CD8-positive, alpha-beta memory T cell (primary cell): ENCODE results near the gene AOAH. TPM values are rescaled to one million over a fixed set of nuclear protein-coding genes. Genes with fewer than 3 reads are reported as not detected.

Source experiments
- CTCF ChIA-PET: fragments of 350-600 bp; sonication (Branson Sonifier 250); formaldehyde crosslinking; loops from one replicate; lab custom pipeline; 2021; ENCODE audit warnings: antibody characterized with exemption; lab: Charles Lee
- POLR2A ChIA-PET: fragments of 350-600 bp; sonication (Branson Sonifier 250); formaldehyde crosslinking; loops from one replicate; lab custom pipeline; 2021; ENCODE audit warnings: antibody characterized with exemption; lab: Charles Lee
- DNase-seq, 5 donors: peaks; one replicate each; pipeline versions ENCODE4 v3.0.0 to v3.0.0-alpha.2; 2020 to 2022; ENCODE audit warnings: mixed read lengths in 1 of 5
- H3K27ac ChIP-seq: one replicate; pipeline ENCODE4 v1.7.0; 2013; ENCODE audit warnings: low read depth, mild to moderate bottlenecking, low read length, moderate library complexity
- H3K27me3 ChIP-seq: 2 replicates; pipeline ENCODE4 v1.7.0; 2013; ENCODE audit warnings: low read length, mild to moderate bottlenecking; ENCODE audit not compliant: insufficient read depth, poor library complexity, severe bottlenecking
- H3K36me3 ChIP-seq: 2 replicates; pipeline ENCODE4 v1.7.0; 2013; ENCODE audit warnings: mild to moderate bottlenecking, low read length, moderate library complexity; ENCODE audit not compliant: insufficient read depth
- H3K4me1 ChIP-seq: 2 replicates; pipeline ENCODE4 v1.7.0; 2013; ENCODE audit warnings: mild to moderate bottlenecking, low read length, moderate library complexity; ENCODE audit not compliant: insufficient read depth
- H3K4me3 ChIP-seq: 2 replicates; pipeline ENCODE4 v1.7.0; 2013; ENCODE audit warnings: mild to moderate bottlenecking, low read length
- H3K9me3 ChIP-seq: 2 replicates; pipeline ENCODE4 v1.7.0; 2013; ENCODE audit warnings: mild to moderate bottlenecking, low read length
- H3K27ac Mint-ChIP-seq, 8 donors: one replicate each; pipeline ENCODE4 v1.8.0; 2020 to 2021; ENCODE audit warnings: mixed read lengths in 8 of 8, mild to moderate bottlenecking in 6 of 8, inconsistent platforms in 3 of 8, moderate library complexity in 3 of 8
- H3K27me3 Mint-ChIP-seq, 2 donors: one replicate each; pipeline ENCODE4 v1.8.0; 2020 to 2021; ENCODE audit warnings: mixed read lengths in 2 of 2, mild to moderate bottlenecking in 1 of 2, moderate library complexity in 1 of 2
- H3K36me3 Mint-ChIP-seq, 3 donors: one replicate each; pipeline ENCODE4 v1.8.0; 2020 to 2021; ENCODE audit warnings: mixed read lengths in 3 of 3, inconsistent platforms in 1 of 3, mild to moderate bottlenecking in 1 of 3
- H3K4me1 Mint-ChIP-seq, 3 donors: one replicate each; pipeline ENCODE4 v1.8.0; 2020 to 2021; ENCODE audit warnings: mixed read lengths in 3 of 3, inconsistent platforms in 1 of 3, mild to moderate bottlenecking in 1 of 3
- H3K4me3 Mint-ChIP-seq, 7 donors: one replicate each; pipeline ENCODE4 v1.8.0; 2020 to 2021; ENCODE audit warnings: mixed read lengths in 7 of 7, mild to moderate bottlenecking in 6 of 7, moderate library complexity in 4 of 7, inconsistent platforms in 2 of 7
- H3K9me3 Mint-ChIP-seq, 5 donors: one replicate each; pipeline ENCODE4 v1.8.0; 2020 to 2022; ENCODE audit warnings: mixed read lengths in 5 of 5, mild to moderate bottlenecking in 3 of 5, moderate library complexity in 2 of 5, inconsistent platforms in 1 of 5
- polyA plus RNA-seq: library from polyadenylated mRNA; unstranded; fragments of 300-500 nt; fragmentation: Illumina TruSeq; gene quantifications from one replicate; pipeline ENCODE4 v1.2.3, GENCODE V29; 2021
- total RNA-seq, 2 experiments: library from RNA; stranded (reverse); gene quantifications; one replicate each; pipeline ENCODE4 v1.2.3, GENCODE V29; 2021

AOAH gene
- total and polyA plus RNA-seq, 3 experiments from 2014 or later, result 25.0 to 59.2 (median 26.4) TPM

DNA sequence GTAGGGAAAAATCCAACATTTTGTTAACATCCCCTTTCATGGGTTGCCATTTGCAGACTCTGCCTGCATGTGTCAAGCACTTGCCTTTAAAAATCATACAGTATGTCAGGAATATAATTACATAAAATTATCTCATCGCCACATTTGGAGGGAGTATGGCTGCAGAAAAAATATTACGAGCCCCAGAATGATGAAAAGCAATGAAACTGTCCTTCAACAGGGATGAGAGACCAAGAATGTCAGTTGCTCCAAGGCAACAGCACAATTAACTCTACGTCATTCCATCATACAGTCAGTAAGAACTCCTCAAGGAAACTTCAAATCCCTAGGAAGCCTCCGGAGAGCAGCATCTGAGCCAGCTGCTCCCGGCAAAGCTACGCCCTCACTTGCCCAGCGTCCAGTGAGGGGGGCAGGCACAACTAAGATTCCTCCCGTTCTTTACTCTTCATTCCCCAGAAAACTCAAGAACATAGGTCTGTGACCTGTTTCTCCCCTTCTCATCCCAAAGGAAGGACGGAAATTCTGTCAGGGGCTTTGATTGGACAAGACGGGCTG, 201.8 kb downstream of the AOAH start:
- no peak for DNase-seq
- no peak overlapping the region for H3K27ac ChIP-seq
- H3K4me1 ChIP-seq, result no peaks in the 10 kb centered on the region
- H3K36me3 ChIP-seq, result no peaks in the 10 kb centered on the region
- ChIA-PET POLR2A (no interaction called here), CTCF (no interaction called here)
- no peaks in the 10 kb centered on the region for H3K9me3 ChIP-seq
- no peak overlapping the region for H3K4me3 Mint-ChIP-seq
- H3K27ac Mint-ChIP-seq, result no peak overlapping the region
- H3K27me3 Mint-ChIP-seq, result no peaks in the 10 kb centered on the region
- H3K9me3 Mint-ChIP-seq, result peaks cover 0 to 2% (median 0%) of the 10 kb centered on the region in 5 donors
- H3K4me1 Mint-ChIP-seq, result peaks cover 4 to 12% (median 12%) of the 10 kb centered on the region in 3 donors
- H3K4me3 ChIP-seq, result no peak overlapping the region
- peaks cover 0 to 47% (median 10%) of the 10 kb centered on the region in 3 donors for H3K36me3 Mint-ChIP-seq
- H3K27me3 ChIP-seq, result no peaks in the 10 kb centered on the region

DNA sequence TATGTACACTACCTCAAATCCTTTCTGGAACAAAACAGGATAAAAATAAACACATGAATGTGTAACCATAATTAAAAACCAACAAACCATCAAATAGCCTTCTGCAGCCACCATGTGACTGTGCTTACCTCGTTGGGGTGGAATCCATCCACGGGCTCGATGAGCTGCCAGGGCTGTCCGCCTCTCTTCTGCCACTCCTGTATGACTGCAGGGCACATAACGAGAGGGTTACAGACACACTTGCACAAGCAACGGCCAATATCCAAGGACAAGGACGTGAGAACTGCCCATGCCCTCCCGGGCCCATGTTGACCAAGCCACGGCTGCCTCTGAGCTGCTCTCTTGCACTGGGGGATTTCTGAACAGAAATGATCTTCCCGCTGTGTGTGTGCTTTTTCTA, 202.4 kb downstream of the AOAH start:
- Histone ChIP-seq H3K27ac (no peak overlapping the region), H3K4me3 (no peak overlapping the region), H3K9me3 (no peaks in the 10 kb centered on the region), H3K36me3 (no peaks in the 10 kb centered on the region), H3K27me3 (no peaks in the 10 kb centered on the region), H3K4me1 (no peaks in the 10 kb centered on the region)
- H3K9me3 Mint-ChIP-seq, result peaks cover 0 to 2% (median 0%) of the 10 kb centered on the region in 5 donors
- H3K36me3 Mint-ChIP-seq, result peaks cover 0 to 44% (median 10%) of the 10 kb centered on the region in 3 donors
- ChIA-PET CTCF (no interaction called here), POLR2A (interaction anchor here (0.7 kb wide), 1 partner anchor 57 kb away, joined by 4 read pairs; no protein-coding TSS in a partner anchor)
- no peak overlapping the region for H3K4me3 Mint-ChIP-seq
- DNase-seq, result no peak
- H3K27me3 Mint-ChIP-seq, result no peaks in the 10 kb centered on the region
- peak overlapping the region in 2 of 8 donors; percentile 7 to 91 for H3K27ac Mint-ChIP-seq
- peaks cover 8 to 14% (median 11%) of the 10 kb centered on the region in 3 donors for H3K4me1 Mint-ChIP-seq

DNA sequence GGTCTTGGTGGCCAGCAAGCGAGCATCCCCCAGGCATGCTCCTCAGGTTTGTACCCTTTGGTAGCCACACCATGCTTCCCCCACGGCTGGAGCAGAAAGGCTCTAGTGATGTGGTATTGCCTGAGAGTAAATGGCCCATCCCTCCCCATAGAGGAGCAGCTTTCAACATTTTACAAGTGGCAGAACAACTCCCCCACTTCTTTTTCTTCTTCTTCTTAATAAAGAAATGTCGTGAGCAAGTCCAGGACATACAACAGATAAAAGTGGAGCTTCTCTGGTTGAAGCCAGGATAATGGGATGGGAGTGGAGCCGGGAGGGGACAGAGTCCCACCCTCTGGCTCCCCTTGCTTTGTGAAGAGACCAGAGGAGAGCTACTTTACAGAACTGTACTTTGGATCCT, 203.2 kb downstream of the AOAH start:
- no peak overlapping the region for H3K4me3 ChIP-seq
- Mint-ChIP-seq H3K4me1 (peaks cover 14 to 19% (median 18%) of the 10 kb centered on the region in 3 donors), H3K27ac (peak overlapping the region in 2 of 8 donors; percentile 4 to 33), H3K4me3 (no peak overlapping the region), H3K9me3 (peaks cover 0 to 2% (median 0%) of the 10 kb centered on the region in 5 donors), H3K27me3 (no peaks in the 10 kb centered on the region), H3K36me3 (peaks cover 0 to 47% (median 10%) of the 10 kb centered on the region in 3 donors)
- H3K27ac ChIP-seq, result no peak overlapping the region
- H3K27me3 ChIP-seq, result no peaks in the 10 kb centered on the region
- ChIA-PET POLR2A (no interaction called here), CTCF (interaction anchor here (0.6 kb wide), 1 partner anchor 757 kb away, joined by 3 read pairs; no protein-coding TSS in a partner anchor)
- no peaks in the 10 kb centered on the region for H3K36me3 ChIP-seq
- no peak for DNase-seq
- no peaks in the 10 kb centered on the region for H3K4me1 ChIP-seq
- no peaks in the 10 kb centered on the region for H3K9me3 ChIP-seq

DNA sequence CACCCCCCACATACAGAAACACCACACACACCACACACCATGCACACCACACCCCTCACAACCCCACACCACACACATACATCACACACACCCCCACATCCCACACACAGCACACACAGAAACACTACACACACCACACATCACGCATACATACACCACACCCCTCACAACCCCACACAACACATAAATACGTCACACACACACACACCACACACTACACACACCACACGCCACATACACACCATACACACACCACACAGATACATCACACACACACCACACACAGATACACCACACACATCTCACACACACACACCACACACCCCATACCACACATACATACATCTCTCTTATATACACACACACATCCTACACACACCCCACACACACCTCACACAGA, 208.4 kb downstream of the AOAH start:
- Mint-ChIP-seq H3K27me3 (peaks cover 0 to 2% of the 10 kb centered on the region in 2 donors), H3K4me1 (peaks cover 16 to 23% (median 22%) of the 10 kb centered on the region in 3 donors), H3K9me3 (peaks cover 0 to 3% (median 0%) of the 10 kb centered on the region in 5 donors), H3K27ac (peak overlapping the region in 7 of 8 donors; percentile 1 to 90 (median 43)), H3K36me3 (peaks cover 0 to 28% (median 9%) of the 10 kb centered on the region in 3 donors), H3K4me3 (no peak overlapping the region)
- no peaks in the 10 kb centered on the region for H3K27me3 ChIP-seq
- no peaks in the 10 kb centered on the region for H3K4me1 ChIP-seq
- no peak overlapping the region for H3K27ac ChIP-seq
- POLR2A ChIA-PET, result no interaction called here
- DNase-seq, result no peak
- CTCF ChIA-PET, result interaction anchor here (0.8 to 1.8 kb wide), 2 partner anchors 10 to 666 kb away, joined by 3 to 4 read pairs; no protein-coding TSS in a partner anchor
- H3K9me3 ChIP-seq, result no peaks in the 10 kb centered on the region
- H3K4me3 ChIP-seq, result no peak overlapping the region
- no peaks in the 10 kb centered on the region for H3K36me3 ChIP-seq

DNA sequence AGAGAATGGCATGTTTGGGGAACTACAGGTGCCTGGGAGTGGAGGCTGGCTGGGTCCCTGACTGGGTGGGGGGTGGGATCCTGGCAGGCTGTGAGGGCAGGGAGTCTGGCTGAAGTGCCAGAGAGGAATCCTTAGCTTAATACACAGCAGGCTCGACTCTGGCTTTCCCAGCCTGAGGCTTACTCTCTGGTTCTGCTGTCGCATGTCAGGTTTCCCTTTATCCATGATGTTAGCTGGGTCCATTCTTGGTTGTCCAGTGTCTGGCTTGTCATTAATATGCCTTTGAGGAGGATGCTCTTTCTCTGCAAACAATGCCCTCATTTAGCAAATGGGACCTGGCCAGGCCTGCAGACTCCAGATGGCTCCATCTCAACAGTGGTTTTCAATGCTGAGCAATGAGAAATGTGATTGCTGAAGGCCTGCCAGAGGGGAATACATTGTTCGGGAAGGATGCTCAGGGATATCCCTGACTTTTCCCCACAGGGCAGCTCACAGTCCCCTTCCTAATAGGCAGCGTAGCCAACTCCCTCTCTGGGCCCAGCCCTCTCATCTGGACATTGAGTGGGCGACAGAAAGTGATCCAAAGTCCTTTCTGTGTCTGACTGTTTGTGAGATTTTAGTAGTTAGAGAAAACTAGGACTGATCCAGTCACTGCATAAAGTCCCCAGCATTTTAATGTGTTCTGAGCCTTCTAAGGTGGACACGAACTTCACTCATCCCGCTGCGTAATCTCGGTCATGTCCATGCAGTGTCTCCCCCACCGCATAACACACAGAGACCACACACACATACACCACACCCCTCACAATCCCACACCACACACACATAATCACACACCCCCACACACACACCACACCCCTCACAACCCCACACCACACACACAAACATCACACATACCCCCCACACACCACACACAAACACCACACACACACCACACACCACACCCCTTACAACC, 209.7 kb downstream of the AOAH start:
- ChIA-PET CTCF (interaction anchor here (1.4 kb wide), 1 partner anchor 156 kb away, joined by 5 read pairs; no protein-coding TSS in a partner anchor), POLR2A (no interaction called here)
- Histone ChIP-seq H3K27ac (no peak overlapping the region), H3K4me3 (no peak overlapping the region), H3K36me3 (no peaks in the 10 kb centered on the region), H3K9me3 (no peaks in the 10 kb centered on the region), H3K27me3 (no peaks in the 10 kb centered on the region), H3K4me1 (no peaks in the 10 kb centered on the region)
- H3K4me1 Mint-ChIP-seq, result peaks cover 16 to 23% (median 22%) of the 10 kb centered on the region in 3 donors
- H3K27ac Mint-ChIP-seq, result peak overlapping the region in 6 of 8 donors; percentile 12 to 90 (median 52)
- no peak overlapping the region for H3K4me3 Mint-ChIP-seq
- DNase-seq, result no peak
- H3K36me3 Mint-ChIP-seq, result peaks cover 0 to 19% (median 5%) of the 10 kb centered on the region in 3 donors
- peaks cover 0 to 2% of the 10 kb centered on the region in 2 donors for H3K27me3 Mint-ChIP-seq
- peaks cover 0 to 3% (median 0%) of the 10 kb centered on the region in 5 donors for H3K9me3 Mint-ChIP-seq

DNA sequence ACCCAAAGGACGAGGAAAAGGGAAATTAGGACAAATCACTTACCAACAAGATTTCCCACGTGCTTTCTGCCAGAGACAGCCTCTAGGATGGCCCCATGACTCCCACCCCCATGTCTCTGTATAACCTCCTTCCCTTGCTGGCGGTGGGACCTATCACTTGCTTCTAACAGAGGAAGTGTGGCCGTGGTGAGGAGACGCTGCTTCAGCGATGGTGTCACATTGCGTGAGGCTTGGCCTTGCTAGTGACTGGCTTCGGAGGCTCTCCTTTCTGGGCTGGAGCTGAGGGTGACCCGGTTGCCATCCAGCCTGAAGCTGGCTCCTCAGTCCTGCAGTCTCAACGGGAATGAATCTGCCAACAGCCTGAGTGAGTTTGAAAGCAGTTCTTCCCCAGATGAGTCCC, 210.9 kb downstream of the AOAH start:
- Histone ChIP-seq H3K4me3 (no peak overlapping the region), H3K27ac (no peak overlapping the region), H3K36me3 (no peaks in the 10 kb centered on the region), H3K4me1 (no peaks in the 10 kb centered on the region), H3K27me3 (no peaks in the 10 kb centered on the region), H3K9me3 (no peaks in the 10 kb centered on the region)
- Mint-ChIP-seq H3K36me3 (peaks cover 0 to 13% (median 2%) of the 10 kb centered on the region in 3 donors), H3K27ac (peak overlapping the region in 2 of 8 donors; percentile 35 to 55), H3K4me3 (no peak overlapping the region), H3K9me3 (peaks cover 0 to 2% (median 0%) of the 10 kb centered on the region in 5 donors), H3K4me1 (peaks cover 12 to 23% (median 22%) of the 10 kb centered on the region in 3 donors), H3K27me3 (peaks cover 0 to 2% of the 10 kb centered on the region in 2 donors)
- POLR2A ChIA-PET, result no interaction called here
- CTCF ChIA-PET, result interaction anchor here (1.4 kb wide), 1 partner anchor 157 kb away, joined by 5 read pairs; no protein-coding TSS in a partner anchor
- no peak for DNase-seq

DNA sequence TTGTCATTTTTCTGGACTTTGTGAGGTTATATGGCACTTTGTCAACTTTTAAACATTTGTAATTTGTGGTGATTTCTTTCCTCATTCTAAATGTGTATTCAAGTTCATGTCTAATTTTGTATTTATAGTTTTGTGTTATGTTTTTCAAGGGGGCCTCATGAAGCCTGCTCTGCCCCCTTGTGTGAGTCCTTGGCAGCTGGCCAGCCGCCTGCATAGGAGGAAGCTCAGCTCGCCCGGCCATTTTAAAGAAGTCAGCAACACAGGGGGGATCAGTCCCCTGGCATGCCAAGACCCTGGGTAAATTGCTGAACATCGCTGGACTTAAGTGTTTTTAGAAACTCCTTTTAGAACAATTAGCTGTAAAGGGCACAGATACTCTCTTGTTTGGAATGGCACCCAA, 211.7 kb downstream of the AOAH start:
- H3K4me1 Mint-ChIP-seq, result peaks cover 12 to 17% (median 16%) of the 10 kb centered on the region in 3 donors
- H3K27me3 Mint-ChIP-seq, result peaks cover 0 to 2% of the 10 kb centered on the region in 2 donors
- no peaks in the 10 kb centered on the region for H3K9me3 ChIP-seq
- no peaks in the 10 kb centered on the region for H3K4me1 ChIP-seq
- peaks cover 0 to 13% (median 2%) of the 10 kb centered on the region in 3 donors for H3K36me3 Mint-ChIP-seq
- peaks cover 0 to 2% (median 0%) of the 10 kb centered on the region in 5 donors for H3K9me3 Mint-ChIP-seq
- H3K27ac ChIP-seq, result no peak overlapping the region
- H3K36me3 ChIP-seq, result no peaks in the 10 kb centered on the region
- H3K27me3 ChIP-seq, result no peaks in the 10 kb centered on the region
- peak overlapping the region in 1 of 8 donors; percentile 72 for H3K27ac Mint-ChIP-seq
- no peak overlapping the region for H3K4me3 ChIP-seq
- no peak overlapping the region for H3K4me3 Mint-ChIP-seq
- ChIA-PET POLR2A (no interaction called here), CTCF (no interaction called here)
- no peak for DNase-seq
